GM12878 (cell line): ENCODE data around the gene FLYWCH2.

Source experiments
- BCL3 ChIP-seq: IDR thresholded peaks from 2 replicates; pipeline ENCODE4 v1.6.1; 2011; ENCODE audit warnings: borderline replicate concordance, low read depth, mild to moderate bottlenecking, moderate library complexity, low read length; ENCODE audit not compliant: insufficient read depth, poor library complexity, severe bottlenecking
- CTCF ChIP-seq, 3 experiments: IDR thresholded peaks in 2 of 3; conservative IDR thresholded peaks in 1 of 3; 2 replicates each; pipeline ENCODE4 v1.5.1; 2011; ENCODE audit warnings: low read depth in 3 of 3, low read length in 3 of 3, mild to moderate bottlenecking in 3 of 3, control low read depth in 2 of 3, moderate library complexity in 2 of 3, inconsistent platforms in 1 of 3, mixed read lengths in 1 of 3; ENCODE audit not compliant: control insufficient read depth in 2 of 3, insufficient read depth in 1 of 3; ENCODE audit errors: extremely low read depth in 1 of 3
- ESRRA ChIP-seq: IDR thresholded peaks from 2 replicates; pipeline ENCODE4 v1.6.1; 2012; ENCODE audit warnings: mild to moderate bottlenecking, low read length, improper control_type of control experiment
- EZH2 ChIP-seq: IDR thresholded peaks from 2 replicates; pipeline ENCODE4 v1.6.1; 2012; ENCODE audit warnings: low read depth, mild to moderate bottlenecking, control low read depth, inconsistent platforms, low read length, borderline replicate concordance; ENCODE audit not compliant: control insufficient read depth
- FOXM1 ChIP-seq: IDR thresholded peaks from 2 replicates; pipeline ENCODE4 v1.6.1; 2012; ENCODE audit warnings: low read depth, mild to moderate bottlenecking, inconsistent platforms, low read length, moderate library complexity
- KDM1A ChIP-seq: fragments of 200-600 bp; sonication (generic); IDR thresholded peaks from 2 replicates; pipeline ENCODE4 v1.6.1; 2016; ENCODE audit warnings: borderline replicate concordance
- NKRF ChIP-seq: fragments of 450-650 bp; conservative IDR thresholded peaks from 2 replicates; pipeline ENCODE4 v1.6.1; 2017; ENCODE audit warnings: mild to moderate bottlenecking, moderate library complexity
- POLR2A ChIP-seq: IDR thresholded peaks from 2 replicates; pipeline ENCODE4 v1.6.1; 2011; ENCODE audit warnings: low read depth, mild to moderate bottlenecking, low read length
- SMC3 ChIP-seq: IDR thresholded peaks from 2 replicates; pipeline ENCODE4 v1.6.1; 2011; ENCODE audit warnings: low read length, improper control_type of control experiment, borderline replicate concordance
- SPI1 ChIP-seq: IDR thresholded peaks from 2 replicates; pipeline ENCODE4 v1.6.1; 2011; ENCODE audit warnings: low read depth, mild to moderate bottlenecking, low read length, moderate library complexity, borderline replicate concordance; ENCODE audit not compliant: insufficient read depth
- SRF ChIP-seq, 2 experiments: IDR thresholded peaks; 2 replicates each; pipeline ENCODE4 v1.6.1; 2011; ENCODE audit warnings: low read depth in 2 of 2, low read length in 2 of 2, mild to moderate bottlenecking in 1 of 2, moderate library complexity in 1 of 2
- USF2 ChIP-seq: IDR thresholded peaks from 2 replicates; pipeline ENCODE4 v1.6.1; 2011; ENCODE audit warnings: low read depth, low read length, improper control_type of control experiment, borderline replicate concordance
- YY1 ChIP-seq: IDR thresholded peaks from 2 replicates; pipeline ENCODE4 v1.6.1; 2011; ENCODE audit warnings: low read depth, mild to moderate bottlenecking, low read length

- TF ChIP-seq ESRRA (no peak), EZH2 (no peak), CTCF (IDR thresholded peaks at IDR 0.05 in 2 of 3, conservative IDR thresholded peaks at IDR 0.05 in 1 of 3; ENCODE audit: control insufficient read depth in 2 of 3, extremely low read depth in 1 of 3, insufficient read depth in 1 of 3, low read depth in 3 of 3, low read length in 3 of 3) (no peak), KDM1A (no peak), FOXM1 (no peak), NKRF (no peak), SMC3 (no peak), SRF (IDR thresholded peaks at IDR 0.05; ENCODE audit: low read depth in 2 of 2, low read length in 2 of 2) (no peak), SPI1 (no peak), POLR2A (no peak), BCL3 (no peak), YY1 (no peak), USF2 (no peak)
Measured at GRCh38 chr16:2884041-2884451, 1.0 kb downstream of the FLYWCH2 start.
